Panc1 (cell line): ENCODE data around the gene DLG2.

ENCODE experiments used
- CTCF ChIP-seq: fragments of 450-650 bp; IDR thresholded peaks from 2 replicates; pipeline ENCODE4 v1.5.1; 2017; ENCODE audit warnings: mild to moderate bottlenecking
- POLR2AphosphoS5 ChIP-seq: IDR thresholded peaks from 2 replicates; pipeline ENCODE4 v1.6.1; 2012; ENCODE audit warnings: mild to moderate bottlenecking, low read depth, low read length, moderate library complexity
- SIN3A ChIP-seq: IDR thresholded peaks from 2 replicates; pipeline ENCODE4 v1.6.1; 2012; ENCODE audit warnings: low read depth, mild to moderate bottlenecking, low read length, moderate library complexity, borderline replicate concordance; ENCODE audit not compliant: insufficient read depth
- TCF7L2 ChIP-seq: IDR thresholded peaks from 2 replicates; pipeline ENCODE4 v1.6.1; 2011; ENCODE audit warnings: mild to moderate bottlenecking, low read depth, low read length, inconsistent platforms
- TF ChIP-seq, protein P1 (sequence below), 2 experiments: IDR thresholded peaks; 2 replicates each; pipeline ENCODE4 v1.6.1; 2011 to 2012; ENCODE audit warnings: low read depth in 2 of 2, control low read depth in 1 of 2, low read length in 1 of 2, mild to moderate bottlenecking in 1 of 2, moderate library complexity in 1 of 2; ENCODE audit not compliant: insufficient read depth in 1 of 2

DNA sequence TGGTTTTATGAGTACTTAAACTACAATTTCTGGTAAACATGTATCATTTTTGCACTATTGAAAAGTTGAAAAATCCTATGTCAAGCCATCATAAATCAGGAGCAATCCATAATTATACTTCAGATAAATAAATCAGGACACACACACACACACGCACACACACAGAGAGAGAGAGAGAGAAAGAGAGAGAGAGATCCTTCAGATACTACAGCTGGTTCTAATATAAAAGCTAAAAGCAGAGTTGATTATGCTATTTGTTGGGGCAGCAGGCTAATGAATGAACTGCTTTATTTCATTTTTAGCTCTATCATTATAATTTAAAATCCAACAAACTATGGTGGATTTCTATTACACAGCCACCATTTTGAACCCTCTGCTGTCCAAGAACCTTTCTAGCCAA, 2018.6 kb downstream of the DLG2 start:
- no peak for TF ChIP-seq CTCF
- no peak for TF ChIP-seq POLR2AphosphoS5
- TF ChIP-seq TCF7L2, result no peak
- no peak for TF ChIP-seq SIN3A
- TF ChIP-seq, protein P1, sequence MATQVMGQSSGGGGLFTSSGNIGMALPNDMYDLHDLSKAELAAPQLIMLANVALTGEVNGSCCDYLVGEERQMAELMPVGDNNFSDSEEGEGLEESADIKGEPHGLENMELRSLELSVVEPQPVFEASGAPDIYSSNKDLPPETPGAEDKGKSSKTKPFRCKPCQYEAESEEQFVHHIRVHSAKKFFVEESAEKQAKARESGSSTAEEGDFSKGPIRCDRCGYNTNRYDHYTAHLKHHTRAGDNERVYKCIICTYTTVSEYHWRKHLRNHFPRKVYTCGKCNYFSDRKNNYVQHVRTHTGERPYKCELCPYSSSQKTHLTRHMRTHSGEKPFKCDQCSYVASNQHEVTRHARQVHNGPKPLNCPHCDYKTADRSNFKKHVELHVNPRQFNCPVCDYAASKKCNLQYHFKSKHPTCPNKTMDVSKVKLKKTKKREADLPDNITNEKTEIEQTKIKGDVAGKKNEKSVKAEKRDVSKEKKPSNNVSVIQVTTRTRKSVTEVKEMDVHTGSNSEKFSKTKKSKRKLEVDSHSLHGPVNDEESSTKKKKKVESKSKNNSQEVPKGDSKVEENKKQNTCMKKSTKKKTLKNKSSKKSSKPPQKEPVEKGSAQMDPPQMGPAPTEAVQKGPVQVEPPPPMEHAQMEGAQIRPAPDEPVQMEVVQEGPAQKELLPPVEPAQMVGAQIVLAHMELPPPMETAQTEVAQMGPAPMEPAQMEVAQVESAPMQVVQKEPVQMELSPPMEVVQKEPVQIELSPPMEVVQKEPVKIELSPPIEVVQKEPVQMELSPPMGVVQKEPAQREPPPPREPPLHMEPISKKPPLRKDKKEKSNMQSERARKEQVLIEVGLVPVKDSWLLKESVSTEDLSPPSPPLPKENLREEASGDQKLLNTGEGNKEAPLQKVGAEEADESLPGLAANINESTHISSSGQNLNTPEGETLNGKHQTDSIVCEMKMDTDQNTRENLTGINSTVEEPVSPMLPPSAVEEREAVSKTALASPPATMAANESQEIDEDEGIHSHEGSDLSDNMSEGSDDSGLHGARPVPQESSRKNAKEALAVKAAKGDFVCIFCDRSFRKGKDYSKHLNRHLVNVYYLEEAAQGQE (IDR thresholded peaks at IDR 0.05; ENCODE audit: insufficient read depth in 1 of 2, low read depth in 2 of 2, low read length in 1 of 2), result no peak
